Gastrocnemius medialis (tissue), 4 donors: Measurements from ENCODE around the gene MZB1.

Experiments used
- CTCF ChIP-seq, 5 experiments: fragments of 450-650 bp in 3 of 5; fragments of 200-600 bp in 2 of 5; sonication (generic) in 2 of 5; IDR thresholded peaks in 4 of 5; conservative IDR thresholded peaks in 1 of 5; 1 replicate in 4 of 5; 2 replicates in 1 of 5; pipeline ENCODE4 v1.5.1; 2016 to 2019; ENCODE audit warnings: antibody characterized with exemption in 5 of 5, mild to moderate bottlenecking in 3 of 5, moderate library complexity in 3 of 5
- POLR2A ChIP-seq, 2 donors: fragments of 450-650 bp; IDR thresholded peaks; one replicate each; pipeline ENCODE4 v1.6.1; 2017; ENCODE audit warnings: antibody characterized with exemption in 2 of 2, mild to moderate bottlenecking in 2 of 2, moderate library complexity in 2 of 2

DNA sequence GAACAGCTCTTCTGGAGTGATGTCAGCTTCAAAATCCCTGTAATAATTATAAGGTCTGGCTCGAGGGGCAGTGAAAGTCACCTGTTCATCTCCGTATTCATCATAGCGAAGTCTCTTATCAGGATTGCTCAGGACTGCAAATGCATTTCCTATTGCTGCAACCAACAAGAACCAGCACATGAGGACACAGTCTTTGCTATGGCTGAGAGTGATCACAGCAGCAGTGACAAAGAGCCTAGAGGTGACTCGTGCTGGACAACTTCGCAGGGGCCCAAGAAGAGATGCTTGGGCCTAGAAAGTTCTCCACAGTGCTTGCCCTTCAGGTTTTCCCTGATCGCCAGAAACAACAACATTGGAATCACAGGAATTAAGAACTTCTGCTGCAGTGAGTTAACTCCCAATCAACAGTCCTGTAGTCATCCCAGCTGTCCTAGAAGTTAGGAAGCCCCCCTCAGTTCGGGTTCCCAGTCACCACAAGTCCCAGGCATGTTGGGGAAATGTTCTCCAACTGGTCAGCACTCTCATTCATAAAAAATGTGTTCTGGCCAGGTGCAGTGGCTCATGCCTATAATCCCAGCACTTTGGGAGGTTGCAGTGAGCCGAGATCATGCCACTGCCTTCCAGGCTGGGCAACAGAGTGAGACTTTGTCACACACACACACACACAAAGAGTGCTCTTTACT lies 36.6 kb upstream of the MZB1 start:
- TF ChIP-seq POLR2A (IDR thresholded peaks at IDR 0.05) = no peak
- TF ChIP-seq CTCF (IDR thresholded peaks at IDR 0.05 in 4 of 5, conservative IDR thresholded peaks at IDR 0.05 in 1 of 5) = no peak
